Measurements from ENCODE around the gene SRP54. TPM values are rescaled to one million over a fixed set of nuclear protein-coding genes. Genes with fewer than 3 reads are reported as not detected.
"Not testable (repeated sequence)": the region's sequence is repeated elsewhere in the genome, so short reads cannot be mapped to it uniquely, and the experiment has no call there.

The SRP54 gene
- total RNA-seq = 10 to 100 TPM; 38.3 to 43.4 TPM
- long read RNA-seq, transcript SRP54-201 (16 exons, 2,279 nt) = major isoform, 108 of 114 reads
- long read RNA-seq, partial matches to known transcripts = 2 of 114 reads
- long read RNA-seq, other reads (novel, unspliced or antisense) = 3 of 114 reads

- intact Hi-C loops (cut with DNase I, micrococcal nuclease) = no loop called here
- ATAC-seq (peak; percentile 90), DNase-seq (peak; percentile 99 to 100)
Measured at GRCh38 chr14:34982421-34983147, at the start of gene SRP54. Gene SRP54 (plus strand): TSS chr14:34982992. CDS start chr14:34996710, 13,718 bp downstream.

DNA sequence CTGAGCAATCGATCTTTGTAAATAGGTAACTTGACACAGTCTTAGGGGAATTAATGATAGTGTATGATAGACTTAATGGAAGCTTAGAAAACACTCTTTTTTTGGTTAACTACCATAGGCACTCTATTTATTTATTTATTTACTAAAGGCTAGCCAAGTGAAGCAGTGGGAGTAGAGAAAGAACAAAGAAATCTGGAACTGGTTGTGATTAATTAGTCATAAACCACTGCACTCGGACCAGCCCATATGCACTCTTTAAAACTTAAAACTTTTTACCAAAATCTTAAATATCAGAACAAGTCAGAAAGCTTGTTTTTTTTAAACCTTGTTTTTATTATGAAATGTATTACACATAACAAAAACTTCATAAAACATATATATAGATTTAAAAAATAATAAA, 49.5 kb upstream of the SRP54 start:
- ATAC-seq = no peak
- intact Hi-C loops (cut with DNase I, micrococcal nuclease) = no loop called here
- no peak for DNase-seq

GRCh38 chr14:34935488-34935887, 47.3 kb upstream of the SRP54 start:
- no peak for ATAC-seq
- intact Hi-C loops (cut with DNase I, micrococcal nuclease) = no loop called here
- no peak for DNase-seq

DNA sequence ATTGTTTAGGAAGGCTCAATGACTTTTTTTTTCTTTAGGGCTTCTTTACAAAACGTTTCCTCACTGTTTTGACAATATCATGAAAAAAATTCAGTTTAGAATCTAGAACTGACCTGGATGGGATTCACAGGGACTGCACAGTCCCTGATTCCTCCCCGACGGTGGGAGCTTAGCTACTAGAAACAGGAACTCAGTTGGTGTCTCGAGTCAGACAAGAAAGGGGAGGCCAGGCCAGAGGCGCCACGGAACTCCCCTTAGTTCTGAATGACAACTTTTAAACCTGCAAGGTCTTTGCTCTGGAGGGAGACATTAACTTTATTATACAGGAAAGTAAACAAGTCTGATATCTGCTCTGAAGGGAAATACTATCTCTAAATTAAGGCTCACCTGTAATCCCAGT, 45.4 kb upstream of the SRP54 start:
- intact Hi-C loops (cut with DNase I, micrococcal nuclease) = no loop called here
- peak; percentile 77 for ATAC-seq
- no peak for DNase-seq

GRCh38 chr14:34937876-34938275, 44.9 kb upstream of the SRP54 start:
- intact Hi-C loops (cut with DNase I, micrococcal nuclease) = no loop called here
- ATAC-seq (peak; percentile 16), DNase-seq (no peak)

DNA sequence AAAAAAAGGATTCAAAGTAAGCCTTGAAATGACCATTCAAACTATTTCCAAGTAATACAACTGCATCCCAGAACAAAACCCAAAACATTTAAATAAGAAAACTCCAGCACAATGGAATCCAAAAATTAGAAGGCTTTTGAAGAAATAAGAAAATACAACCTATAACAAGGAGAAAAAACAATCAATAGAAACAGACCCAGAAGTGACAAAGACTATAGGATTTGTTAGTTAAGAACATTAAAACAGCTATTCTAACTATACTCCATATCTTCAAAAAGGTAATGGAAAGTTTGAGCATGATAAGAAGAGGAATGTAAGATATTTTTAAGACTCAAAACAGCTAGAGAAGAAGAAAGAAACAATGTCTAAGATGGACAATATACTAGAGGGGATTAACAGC, 39.3 kb upstream of the SRP54 start:
- DNase-seq (no peak), ATAC-seq (no peak)
- intact Hi-C loops (cut with DNase I, micrococcal nuclease) = no loop called here

DNA sequence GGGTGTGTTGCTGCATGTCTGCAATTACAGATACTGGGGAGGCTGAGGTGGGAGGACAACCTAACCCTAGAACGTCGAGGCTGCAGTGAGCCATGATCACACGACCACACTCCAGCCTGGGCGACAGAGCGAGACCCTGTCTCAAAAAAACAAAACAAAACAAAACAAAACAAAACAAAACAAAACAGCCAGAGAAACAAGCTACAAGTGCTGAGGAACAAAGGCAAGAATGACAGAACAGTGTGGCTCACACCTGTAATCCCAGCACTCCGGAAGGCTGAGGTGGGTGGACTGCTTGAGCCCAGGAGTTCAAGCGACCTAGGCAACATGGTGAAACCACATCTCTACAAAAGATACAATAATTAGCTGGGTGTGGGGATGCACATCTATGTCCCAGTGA, 38.0 kb upstream of the SRP54 start:
- intact Hi-C loops (cut with DNase I, micrococcal nuclease) = no loop called here
- no peak for ATAC-seq
- DNase-seq = no peak

GRCh38 chr14:34946699-34947098, 36.1 kb upstream of the SRP54 start:
- ATAC-seq = no peak
- intact Hi-C loops (cut with DNase I, micrococcal nuclease) = no loop called here
- no peak for DNase-seq

DNA sequence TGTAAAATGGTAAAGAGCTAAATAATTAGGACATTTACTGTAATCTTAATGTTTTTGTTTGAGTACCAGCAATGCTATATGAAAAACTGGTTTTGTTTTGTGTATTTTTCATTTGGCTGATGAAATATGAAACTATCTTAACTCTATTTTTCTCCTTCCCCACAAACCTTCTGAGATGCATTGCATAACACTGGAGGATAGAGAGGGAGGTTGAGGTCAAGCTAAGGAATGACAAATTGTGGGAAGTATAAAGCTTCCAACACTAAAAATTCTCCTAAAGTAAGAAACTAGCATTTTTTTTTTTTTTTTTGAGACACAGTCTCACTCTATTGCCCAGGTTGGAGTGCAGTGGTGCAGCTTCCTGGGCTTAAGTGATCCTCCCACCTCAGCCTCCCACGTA, 31.5 kb upstream of the SRP54 start:
- ATAC-seq = no peak
- DNase-seq = no peak
- intact Hi-C loops (cut with DNase I, micrococcal nuclease) = no loop called here

- ATAC-seq = no peak
- intact Hi-C loops (cut with DNase I, micrococcal nuclease) = no loop called here
- DNase-seq = no peak
Measured at GRCh38 chr14:34956931-34957330, 25.9 kb upstream of the SRP54 start.

- intact Hi-C loops (cut with DNase I, micrococcal nuclease) = no loop called here
- DNase-seq (no peak), ATAC-seq (no peak)
Measured at GRCh38 chr14:34957771-34958286, 25.0 kb upstream of the SRP54 start.

DNA sequence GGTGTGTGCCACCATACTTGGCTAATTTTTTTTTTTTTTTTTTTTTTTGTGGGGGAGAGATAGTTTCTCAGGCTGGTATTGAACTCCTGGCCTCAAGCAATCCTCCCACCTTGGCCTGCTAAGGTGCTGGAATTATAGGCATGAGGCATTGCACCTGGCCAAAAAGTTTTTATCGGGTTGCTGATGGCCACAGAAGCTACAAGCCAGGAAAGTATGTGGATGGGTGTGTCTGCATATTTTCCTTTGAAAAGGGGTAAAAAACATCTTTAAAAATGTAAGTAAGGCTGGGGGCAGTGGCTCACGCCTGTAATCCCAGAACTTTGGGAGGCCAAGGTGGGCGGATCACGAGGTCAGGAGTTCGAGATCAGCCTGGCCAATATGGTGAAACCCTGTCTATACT, 20.7 kb upstream of the SRP54 start:
- intact Hi-C loops (cut with DNase I, micrococcal nuclease); DNase-seq; ATAC-seq: not testable (repeated sequence)

DNA sequence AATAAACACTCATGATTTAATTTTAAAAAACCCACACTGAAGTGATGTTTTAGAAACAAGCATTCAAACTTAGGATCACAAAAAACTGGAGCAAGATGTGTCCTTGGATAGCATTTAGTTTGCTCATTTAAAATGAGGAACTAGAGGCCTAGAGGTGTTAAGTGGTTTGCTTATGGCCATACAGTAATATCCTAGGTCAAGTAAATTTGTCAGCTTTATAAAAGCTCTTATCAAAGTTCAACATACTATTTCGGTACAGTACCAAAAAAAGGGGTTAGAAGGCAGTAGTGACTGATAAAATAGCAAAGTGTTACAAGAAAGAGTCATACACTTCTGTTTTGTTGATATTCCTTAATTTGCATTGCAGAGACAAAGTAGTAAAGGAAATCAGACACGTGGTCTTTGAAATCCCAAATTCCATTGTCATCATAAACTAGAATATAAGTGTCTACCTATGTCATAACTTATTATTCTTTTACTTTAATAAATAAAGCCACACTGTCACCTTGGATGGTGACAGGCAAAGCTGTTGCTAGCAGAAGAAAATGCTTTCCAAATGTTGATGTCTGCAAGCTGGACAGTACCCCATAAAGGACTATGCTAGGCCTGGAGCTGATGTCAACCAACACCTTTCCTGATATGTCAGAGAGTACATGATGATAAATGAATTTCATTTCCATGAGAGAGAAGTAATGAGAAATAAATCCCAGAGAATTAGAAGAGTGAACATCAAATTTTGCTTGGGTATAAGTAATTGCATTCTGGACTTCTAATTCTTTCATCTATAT, 17.6 kb upstream of the SRP54 start:
- intact Hi-C loops (cut with DNase I, micrococcal nuclease) = loop anchor here in 1 of 2 donors (5.0 kb wide), 1 partner anchor 118 kb away; no protein-coding TSS in a partner anchor
- ATAC-seq (no peak), DNase-seq (no peak)

- intact Hi-C loops (cut with DNase I, micrococcal nuclease) = loop anchor here in 1 of 2 donors (5.0 kb wide), 1 partner anchor 119 kb away; no protein-coding TSS in a partner anchor
- ATAC-seq = no peak
- no peak for DNase-seq
Measured at GRCh38 chr14:34965912-34966311, 16.9 kb upstream of the SRP54 start.

GRCh38 chr14:34966413-34966812, 16.4 kb upstream of the SRP54 start:
- intact Hi-C loops (cut with DNase I, micrococcal nuclease) = loop anchor here in 1 of 2 donors (5.0 kb wide), 1 partner anchor 119 kb away; no protein-coding TSS in a partner anchor
- DNase-seq (no peak), ATAC-seq (no peak)

DNA sequence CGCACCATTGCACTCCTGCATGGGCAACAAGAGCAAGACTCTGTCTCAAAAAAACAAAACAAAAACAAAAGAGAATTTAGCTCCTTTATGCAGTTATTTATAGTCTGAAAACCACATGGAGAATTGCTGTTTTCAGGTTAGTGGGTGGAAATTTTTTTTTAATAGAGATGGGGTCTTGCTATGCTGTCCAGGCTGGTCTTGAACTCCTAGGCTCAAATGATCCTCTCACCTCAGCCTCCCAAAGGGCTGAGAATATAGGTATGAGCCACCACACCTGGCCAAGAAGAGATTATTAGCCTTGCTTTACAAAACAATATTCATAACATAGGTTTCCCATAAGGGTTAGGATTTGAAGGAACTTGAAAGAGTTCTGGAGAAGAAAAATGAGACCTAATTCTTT, 12.1 kb upstream of the SRP54 start:
- ATAC-seq (no peak), DNase-seq (no peak)
- intact Hi-C loops (cut with DNase I, micrococcal nuclease) = no loop called here

DNA sequence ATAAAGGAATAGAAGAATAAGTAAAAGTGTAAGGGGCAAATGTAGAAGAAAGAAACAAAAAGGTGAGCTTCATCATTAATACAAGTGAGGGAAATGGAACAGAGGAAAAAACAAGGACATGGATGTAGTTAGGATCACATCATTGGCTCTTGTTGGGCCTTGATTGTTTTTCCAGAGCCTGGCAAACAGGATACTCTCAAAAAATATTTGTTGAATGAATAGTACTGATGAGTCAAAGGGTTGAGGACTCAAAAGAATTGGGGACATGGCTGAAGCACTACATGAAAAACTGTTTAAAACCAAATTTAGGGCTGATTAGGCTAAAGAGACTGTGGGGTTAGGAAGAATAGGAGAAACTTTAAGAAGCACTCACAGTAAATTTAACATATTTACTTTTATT, 11.4 kb upstream of the SRP54 start:
- intact Hi-C loops (cut with DNase I, micrococcal nuclease) = no loop called here
- no peak for DNase-seq
- ATAC-seq = no peak

GRCh38 chr14:34971801-34972200, 11.0 kb upstream of the SRP54 start:
- intact Hi-C loops (cut with DNase I, micrococcal nuclease) = no loop called here
- ATAC-seq = no peak
- DNase-seq = no peak

DNA sequence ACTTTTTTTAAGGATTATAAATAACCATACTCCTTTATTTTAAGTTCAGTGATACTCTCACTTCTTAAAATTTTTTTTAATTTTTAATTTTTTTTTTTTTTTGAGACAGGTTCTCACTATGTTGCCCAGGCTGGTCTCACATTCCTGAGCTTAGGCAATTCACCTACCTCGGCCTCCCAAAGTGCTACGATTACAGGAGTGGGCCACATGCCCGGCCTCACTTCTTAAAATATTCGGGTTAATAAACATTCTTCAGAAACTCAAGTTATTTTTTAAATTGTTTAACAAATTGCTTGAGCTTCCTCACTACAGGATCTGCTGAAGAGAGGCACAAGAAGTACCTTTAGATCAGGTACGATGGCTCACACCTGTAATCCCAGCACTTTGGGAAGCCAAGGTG, 4.3 kb upstream of the SRP54 start:
- DNase-seq (no peak), ATAC-seq (no peak)
- intact Hi-C loops (cut with DNase I, micrococcal nuclease) = no loop called here
